GM19023 (cell line): Measurements from ENCODE around the gene ZBBX.
"Not testable (repeated sequence)": the region's sequence is repeated elsewhere in the genome, so short reads cannot be mapped to it uniquely, and the experiment has no call there.

Source experiments
- ATAC-seq: cut with Tn5 transposase; IDR thresholded peaks from one replicate; pipeline ENCODE4 v1.9.1; 2021; ENCODE audit warnings: mild to moderate bottlenecking, moderate library complexity; ENCODE audit not compliant: unreplicated experiment

The ZBBX gene, protein sequence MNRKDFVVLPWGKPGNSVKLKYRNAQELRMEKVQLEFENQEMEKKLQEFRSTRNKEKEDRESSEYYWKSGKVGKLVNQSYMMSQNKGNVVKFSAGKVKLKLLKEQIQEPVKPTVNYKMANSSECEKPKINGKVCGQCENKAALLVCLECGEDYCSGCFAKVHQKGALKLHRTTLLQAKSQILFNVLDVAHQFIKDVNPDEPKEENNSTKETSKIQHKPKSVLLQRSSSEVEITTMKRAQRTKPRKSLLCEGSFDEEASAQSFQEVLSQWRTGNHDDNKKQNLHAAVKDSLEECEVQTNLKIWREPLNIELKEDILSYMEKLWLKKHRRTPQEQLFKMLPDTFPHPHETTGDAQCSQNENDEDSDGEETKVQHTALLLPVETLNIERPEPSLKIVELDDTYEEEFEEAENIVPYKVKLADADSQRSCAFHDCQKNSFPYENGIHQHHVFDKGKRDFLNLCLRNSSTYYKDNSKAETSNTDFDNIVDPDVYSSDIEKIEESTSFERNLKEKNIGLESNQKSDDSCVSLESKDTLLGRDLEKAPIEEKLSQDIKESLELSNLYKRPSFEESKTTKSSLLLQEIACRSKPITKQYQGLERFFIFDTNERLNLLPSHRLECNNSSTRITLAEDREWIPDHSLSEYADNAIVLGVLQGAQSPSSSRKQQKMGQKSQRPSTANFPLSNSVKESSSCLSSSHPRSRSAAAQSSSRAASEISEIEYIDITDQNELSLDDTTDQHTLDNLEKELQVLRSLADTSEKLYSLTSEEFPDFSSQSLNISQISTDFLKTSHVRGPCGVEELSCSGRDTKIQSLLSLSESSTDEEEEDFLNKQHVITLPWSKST

DNA sequence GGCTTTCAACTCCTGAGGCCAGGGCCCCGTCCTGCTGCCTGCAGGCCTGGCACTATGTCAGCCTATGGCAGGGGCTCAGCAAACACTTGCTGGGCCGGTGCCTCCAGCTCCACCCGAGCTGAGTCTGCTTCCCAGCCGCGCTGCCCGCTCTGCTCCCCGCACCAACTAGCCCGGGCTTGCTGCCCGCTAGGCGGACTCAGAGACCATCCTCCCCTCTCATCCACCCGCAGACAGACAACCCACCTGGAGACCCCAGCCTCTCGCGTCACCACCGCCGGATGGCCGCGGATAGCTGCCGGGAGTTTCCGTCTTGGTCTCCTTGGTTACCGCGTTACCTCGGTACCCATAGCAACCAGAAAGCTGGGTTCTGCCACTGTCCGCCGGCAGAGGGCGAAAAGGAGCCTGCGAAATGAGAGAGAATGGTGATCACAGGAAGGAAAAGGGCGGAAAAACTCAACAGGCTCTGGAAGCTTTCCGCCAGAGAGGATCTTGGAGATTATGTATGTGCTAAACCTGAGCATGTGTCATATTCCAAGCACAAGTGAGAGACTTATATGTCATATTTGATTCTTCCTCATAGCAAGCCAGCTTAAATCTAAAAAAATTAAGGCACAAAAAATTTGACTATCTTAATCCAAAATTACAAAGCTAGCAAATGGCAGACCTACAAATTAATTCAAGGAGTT, at the start of gene ZBBX:
ZBBX (minus strand) TSS at position 294 of the 686 bp plus-strand sequence. CDS start 7,396 bp downstream, outside the sequence.
- ATAC-seq, result peak; percentile 100

DNA sequence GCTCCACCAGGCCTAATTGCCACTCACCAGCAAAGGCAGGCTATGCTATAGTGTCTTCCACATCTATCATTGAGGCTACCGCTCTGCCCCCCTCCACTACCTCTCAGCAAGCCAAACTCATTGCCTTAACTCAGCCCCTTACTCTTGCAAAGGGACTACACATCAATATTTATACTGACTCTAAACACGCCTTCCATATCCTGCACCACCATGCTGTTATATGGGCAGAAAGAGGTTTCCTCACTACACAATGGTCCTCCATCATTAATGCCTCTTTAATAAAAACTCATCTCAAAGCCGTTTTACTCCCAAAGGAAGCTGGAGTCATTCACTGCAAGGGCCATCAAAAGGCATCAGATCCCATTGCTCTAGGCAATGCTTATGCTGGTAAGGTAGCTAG, 46.9 kb upstream of the ZBBX start:
- not testable (repeated sequence) for ATAC-seq

DNA sequence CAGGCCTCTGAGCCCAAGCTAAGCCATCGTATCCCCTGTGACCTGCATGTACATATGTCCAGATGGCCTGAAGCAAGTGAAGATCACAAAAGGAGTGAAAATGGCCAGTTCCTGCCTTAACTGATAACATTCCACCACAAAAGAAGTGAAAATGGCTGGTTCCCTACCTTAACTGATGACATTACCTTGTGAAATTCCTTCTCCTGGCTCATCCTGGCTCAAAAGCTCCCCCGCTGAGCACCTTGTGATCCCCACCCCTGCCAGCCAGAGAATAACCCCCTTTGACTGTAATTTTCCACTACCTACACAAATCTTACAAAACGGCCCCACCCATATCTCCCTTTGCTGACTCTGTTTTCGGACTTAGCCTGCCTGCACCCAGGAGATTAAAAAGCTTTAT, 42.3 kb upstream of the ZBBX start:
- ATAC-seq, result not testable (repeated sequence)

DNA sequence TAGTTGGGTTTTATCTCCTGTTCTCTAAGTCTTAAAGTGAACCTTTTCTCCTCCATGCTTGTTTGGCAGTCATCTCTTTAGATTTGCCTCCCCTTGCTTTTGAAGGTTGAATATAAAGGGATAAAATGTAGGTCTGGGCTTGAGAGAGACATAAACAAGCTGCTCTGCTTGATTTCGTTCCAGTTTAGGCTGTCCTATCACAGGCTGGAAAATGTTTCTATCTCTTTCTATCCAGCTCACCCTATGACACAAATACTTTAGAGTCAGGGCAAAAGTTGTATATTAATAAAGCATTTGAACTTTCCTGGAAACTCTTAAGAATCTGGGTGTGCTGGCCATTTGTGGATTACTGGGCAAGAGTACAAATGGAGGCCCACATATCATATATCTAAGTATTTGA, 29.5 kb upstream of the ZBBX start:
- no peak for ATAC-seq

DNA sequence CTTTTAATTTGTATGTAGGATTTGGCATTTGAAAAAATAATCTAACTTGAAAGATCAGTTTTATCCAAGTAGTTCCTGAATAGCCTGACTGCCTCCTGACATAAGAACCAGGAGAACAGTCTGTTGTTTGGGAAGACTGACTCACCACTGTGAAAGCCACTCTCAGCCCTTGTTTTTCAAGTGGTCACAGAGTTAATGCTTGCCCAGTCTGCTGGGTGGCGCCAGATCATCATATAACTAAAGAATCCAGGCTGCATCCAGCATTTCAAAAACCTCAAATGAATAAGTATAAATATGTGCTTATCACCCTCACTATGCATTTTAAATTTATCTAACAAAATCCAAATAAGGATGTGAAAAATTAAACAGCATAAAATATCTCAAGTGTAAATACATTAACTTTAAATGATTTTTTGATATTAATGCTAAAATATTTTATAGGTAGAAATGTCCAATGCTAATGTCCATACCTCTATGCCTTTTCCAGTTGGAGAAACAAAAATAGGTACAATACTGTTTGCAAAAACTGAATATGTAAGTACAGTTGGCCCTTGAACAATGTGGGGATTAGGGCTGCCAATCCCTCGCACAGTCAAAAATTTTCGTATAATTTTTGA, 26.9 kb upstream of the ZBBX start:
- ATAC-seq, result no peak

DNA sequence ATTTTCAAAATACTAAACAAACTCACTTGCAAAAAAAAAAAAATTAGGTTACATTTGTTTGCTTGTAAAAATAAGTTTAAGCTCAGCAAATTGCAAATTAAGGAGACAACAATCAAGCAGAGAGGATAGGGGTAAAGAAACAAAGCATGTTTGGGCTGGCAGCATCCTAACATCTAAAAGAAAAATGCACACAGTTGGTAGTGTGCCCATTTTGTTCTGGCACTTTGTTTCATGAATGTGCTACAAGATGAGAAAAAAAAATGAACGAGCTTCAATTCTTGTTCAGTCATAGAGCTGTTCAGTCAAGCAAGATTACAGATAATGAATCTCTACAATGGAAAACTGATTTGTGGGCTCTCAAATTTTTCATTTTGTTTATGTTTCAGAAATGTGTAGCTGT, 17.7 kb upstream of the ZBBX start:
- ATAC-seq, result no peak

DNA sequence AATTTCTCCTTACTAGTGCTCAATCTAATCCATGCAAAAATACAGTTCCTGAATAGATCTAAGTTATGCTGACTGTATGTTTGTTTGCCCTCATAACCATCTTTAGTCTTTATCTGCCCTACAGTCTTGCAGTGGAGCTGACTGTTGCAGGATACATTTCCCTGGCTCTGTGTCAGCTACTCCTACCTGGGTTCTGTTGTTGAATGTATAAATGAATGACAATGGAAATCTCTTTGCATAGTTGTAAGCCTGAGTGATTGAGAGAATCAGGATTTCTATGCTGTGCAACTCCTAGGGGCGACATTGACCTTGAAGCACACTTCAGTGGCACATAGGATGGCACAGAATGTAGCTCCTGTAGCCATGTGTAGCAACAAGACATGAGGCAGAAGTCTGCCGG, 16.0 kb upstream of the ZBBX start:
- no peak for ATAC-seq

DNA sequence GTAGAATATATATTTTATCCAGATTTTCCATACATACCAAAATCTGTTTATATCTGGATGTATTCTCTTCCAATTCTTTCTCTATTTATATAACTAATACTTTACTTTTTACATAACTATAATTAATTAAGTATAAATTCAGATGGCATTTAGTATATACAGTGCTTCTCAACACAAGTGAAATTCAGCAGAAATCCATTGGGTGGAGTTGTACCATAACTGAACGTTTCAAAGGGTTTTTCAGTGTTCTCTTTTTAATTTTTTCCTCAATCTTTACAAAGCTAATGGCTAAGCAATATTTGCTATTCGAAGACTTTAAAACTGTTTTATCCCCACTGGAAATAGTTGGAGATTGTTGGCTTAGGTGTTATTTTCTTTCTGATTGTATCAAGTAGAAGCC, 13.9 kb upstream of the ZBBX start:
- no peak for ATAC-seq

DNA sequence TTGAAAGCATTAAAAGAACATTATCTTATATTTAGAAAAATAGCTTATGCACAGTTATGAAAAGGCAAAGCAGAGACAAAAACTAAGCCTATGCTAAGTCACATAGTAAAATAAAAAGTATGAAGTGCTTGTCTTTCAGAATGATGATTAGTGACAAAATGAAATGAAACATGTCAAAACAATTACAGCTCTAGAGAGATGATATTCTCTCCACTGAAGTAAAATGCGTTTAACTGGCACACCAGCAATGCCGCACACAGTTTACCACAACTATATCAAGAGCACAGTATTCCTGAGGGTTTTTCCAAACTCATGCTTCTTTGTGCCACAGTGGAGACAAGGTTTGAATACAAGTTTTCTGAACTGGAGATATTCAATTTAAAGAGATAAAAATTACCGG, 2.1 kb upstream of the ZBBX start:
- ATAC-seq, result no peak

DNA sequence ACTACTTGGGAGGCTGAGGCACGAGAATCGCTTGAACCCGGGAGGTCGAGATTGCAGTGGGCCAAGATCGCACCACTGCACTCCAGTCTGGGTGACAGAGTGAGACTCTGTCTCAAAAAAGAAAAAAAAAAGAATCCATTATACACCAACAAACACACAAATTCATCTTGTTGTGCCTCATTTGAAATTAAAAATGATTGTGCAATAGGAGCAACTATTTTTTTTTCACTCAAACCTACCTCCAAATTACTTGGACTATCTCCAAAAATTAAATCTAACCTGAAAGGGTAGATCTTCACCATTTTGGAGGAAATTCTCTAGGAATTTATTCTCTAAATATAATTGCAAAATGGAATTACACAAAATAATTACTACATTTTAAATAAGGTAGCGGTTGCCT, 4.6 kb downstream of the ZBBX start:
- ATAC-seq, result no peak

DNA sequence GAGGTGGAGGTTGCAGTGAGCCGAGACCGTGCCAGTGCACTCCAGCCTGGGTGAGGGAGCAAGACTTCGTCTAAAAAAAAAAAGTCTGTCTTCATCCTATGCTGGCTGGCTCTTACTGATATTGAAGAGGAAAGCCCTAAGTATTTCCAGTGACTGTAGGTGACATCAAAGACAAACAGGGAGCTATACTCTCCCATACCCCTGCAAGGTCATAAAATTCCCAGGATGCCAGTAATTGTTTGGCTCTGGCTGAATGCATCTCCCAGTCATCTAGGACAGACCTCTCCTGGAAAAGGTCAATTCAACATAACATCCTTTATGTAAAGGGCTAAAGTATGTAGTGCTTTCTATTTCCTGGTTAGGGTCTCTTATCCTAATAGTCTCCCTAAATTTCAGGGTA, 8.0 kb downstream of the ZBBX start:
- no peak for ATAC-seq

DNA sequence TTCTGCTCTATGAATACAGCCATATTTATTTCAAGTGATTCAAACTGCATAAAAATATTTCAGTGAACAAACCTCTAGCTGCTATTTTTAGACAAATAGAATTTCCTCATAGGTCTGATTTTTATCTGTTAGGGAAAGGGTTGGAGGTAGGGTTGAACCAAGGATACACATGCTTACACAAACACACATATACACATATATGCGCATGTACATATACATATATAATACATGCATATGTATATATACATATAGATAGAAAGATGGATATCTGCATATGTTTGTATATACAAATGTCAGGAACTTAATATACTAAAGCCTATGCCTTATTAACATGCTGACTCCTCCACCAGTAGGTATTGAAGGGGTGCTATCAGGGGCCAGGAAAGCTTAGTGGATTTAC, 18.1 kb downstream of the ZBBX start:
- no peak for ATAC-seq

DNA sequence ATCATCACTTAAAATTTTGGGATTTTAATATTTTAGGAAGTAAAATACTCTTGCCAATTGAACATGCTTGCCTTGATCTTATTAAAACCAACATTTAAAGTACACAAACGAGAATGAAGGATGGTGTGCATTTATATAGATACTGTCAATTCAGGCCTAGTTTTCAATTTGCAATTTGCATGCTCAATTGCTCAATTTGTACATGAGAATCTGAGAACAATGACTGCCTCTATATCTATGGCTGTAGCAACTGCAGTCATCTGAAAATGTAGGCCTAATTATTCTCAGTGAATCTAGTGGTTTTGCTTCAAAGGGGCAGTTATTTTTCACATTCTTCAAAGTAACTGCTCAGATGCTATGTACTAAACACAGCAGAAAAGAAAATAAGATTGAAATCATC, 18.8 kb downstream of the ZBBX start:
- ATAC-seq, result no peak

DNA sequence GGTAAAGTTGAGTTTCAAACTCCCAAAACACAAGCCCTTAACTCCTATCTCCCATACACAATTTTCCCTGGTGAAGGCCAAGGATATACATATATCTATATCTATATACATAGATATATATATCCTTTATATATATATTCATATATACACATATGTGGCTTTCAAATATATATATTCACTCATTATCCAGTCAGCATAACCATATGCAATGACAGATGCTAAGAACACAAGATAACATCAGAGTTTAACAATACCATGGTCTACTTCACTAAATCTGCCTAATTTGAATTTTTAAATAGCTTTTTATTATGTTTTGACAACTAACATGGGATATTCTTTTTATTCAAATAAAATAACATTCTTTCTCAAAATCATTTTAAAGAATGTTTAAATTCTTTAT, 24.7 kb downstream of the ZBBX start:
- ATAC-seq, result no peak

DNA sequence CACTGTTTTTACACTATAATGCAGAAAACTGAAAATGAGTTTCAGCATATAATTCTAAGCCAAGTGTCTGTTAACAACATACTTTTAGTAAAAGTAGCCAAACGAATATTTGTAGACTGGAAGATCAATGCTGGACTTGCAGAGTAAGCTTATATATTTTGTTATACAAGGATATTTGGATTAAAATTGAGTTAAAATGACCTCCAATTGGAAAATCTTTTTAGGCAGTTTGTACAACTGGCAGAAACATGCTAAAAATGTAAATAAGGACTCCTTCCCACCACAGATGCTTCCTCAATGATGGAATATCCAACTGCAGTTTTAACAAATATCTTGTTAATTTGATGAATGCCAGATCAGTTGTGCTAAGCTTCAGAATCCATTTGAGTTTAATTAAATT, 25.3 kb downstream of the ZBBX start:
- ATAC-seq, result no peak

DNA sequence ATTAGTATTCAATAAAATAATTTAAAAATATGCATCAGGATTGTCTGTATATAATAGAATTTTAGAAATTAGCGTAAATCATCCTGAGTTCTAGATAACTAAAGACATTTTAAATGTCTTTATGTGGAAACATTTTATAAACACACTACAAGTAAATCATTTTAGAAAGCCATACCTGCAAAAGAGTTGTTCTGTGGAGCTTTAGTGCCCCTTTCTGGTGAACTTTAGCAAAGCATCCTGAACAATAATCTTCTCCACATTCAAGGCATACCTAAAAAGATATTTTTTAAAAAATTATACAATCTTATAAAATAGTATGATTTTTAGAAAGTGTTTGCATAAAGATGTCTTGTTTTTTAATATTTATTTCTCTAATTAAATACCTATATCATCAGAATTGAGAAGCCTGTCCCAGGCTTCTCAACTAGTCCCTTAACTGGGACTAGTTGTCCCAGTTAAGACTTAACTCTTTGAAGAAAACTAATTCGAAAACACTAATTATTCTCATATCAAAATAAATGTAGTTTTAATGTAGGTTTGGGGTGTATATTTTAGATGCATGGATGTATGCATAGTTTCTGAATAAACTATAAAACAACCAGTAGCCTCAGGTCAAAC, 29.7 kb downstream of the ZBBX start:
- ATAC-seq, result no peak

DNA sequence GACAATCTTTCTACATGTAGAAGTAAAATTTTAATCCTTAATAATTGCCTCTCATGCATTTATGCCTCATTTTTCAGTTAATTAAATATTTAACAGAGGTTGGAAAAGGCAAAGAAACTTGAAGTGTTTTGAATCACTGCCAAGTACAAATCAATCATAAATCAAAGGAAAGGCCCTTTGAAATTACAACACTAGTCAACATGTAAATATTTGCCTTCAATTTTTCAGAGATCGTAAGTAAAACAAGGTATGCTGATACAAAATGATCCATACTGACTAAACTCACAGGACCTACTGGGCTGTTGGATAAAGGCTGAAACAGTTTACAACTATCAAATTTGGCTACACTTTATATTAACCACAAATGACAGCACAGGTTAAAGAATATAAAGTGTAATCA, 33.9 kb downstream of the ZBBX start:
- no peak for ATAC-seq

DNA sequence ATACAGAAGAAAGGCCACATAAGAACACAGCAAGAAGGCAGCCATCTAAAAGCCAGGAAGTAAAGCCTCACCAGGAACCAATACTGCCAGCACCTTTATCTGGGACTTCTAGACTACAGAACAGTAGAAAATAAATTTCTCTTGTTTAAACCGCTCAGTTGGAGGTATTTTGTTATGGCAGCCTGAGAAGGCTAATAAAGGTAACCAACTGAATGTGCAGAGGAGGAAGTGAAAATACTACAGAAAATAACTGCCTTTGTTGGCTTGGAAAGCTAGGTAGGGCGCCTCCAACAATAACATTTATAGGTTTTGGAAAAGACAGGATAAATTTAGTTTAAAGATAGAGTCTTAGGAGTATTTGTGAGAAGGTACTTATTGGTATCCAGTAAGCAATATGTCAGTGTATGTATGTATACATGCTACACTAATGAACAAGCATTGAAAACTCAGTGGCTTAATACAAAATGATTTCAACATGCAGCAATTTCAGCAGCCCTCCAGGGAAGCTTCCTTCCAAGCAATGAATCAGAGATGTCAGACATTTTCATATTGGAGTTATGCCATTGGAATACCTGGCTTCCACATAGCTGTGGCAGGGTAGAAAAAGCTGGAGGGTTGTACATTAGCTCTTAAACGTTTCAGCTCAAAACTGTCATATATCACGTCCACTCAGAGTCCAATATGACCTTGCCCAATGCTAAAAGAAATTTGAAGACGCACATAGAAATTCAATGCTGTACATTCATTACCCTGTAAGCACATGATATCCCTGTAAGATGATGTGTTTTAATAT, 48.9 kb downstream of the ZBBX start:
- ATAC-seq, result no peak

DNA sequence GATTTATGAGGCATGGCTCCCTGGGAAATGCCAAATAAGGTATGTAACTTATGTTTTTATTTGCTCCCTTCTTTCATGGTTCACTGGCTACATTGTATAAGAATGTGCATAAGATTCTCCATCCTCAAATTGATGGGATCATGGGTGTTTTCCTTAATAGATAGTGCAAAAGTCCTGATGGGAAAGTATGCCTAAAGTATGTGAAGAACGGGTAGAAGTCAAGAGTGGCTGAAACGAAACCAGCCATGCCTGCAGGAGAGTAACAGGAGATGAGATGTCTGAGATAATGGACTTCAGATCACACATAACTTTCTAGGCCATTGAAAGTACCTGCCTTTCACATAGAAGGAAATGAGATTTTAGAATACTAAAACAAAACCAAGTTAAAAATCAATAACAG, 56.5 kb downstream of the ZBBX start:
- ATAC-seq, result no peak
